Ovary (tissue), 3 donors: ENCODE data around the gene NAA20.

Source experiments
- CTCF ChIP-seq, 3 donors: fragments of 450-650 bp in 2 of 3; fragments of 200-600 bp in 1 of 3; IDR thresholded peaks; one replicate each; pipeline versions ENCODE4 v1.5.1 to v1.8.0; 2016 to 2022; ENCODE audit warnings: antibody characterized with exemption in 3 of 3, mild to moderate bottlenecking in 1 of 3
- EP300 ChIP-seq: sonication (generic); formaldehyde crosslinking; IDR thresholded peaks from one replicate; pipeline ENCODE4 v1.6.1; 2017; ENCODE audit warnings: antibody characterized with exemption
- POLR2A ChIP-seq: fragments of 450-650 bp; IDR thresholded peaks from one replicate; pipeline ENCODE4 v1.6.1; 2017; ENCODE audit warnings: antibody characterized with exemption, mild to moderate bottlenecking, moderate library complexity
- donor health status: DM: no; HTN: no; CAD: no.

GRCh38 chr20:20078041-20078440, 60.9 kb downstream of the NAA20 start:
- TF ChIP-seq CTCF (IDR thresholded peaks at IDR 0.05) (no peak), POLR2A (no peak), EP300 (no peak)
